Upper lobe of left lung (tissue), 6 donors: Measurements from ENCODE around the gene ACTG1. TPM values are rescaled to one million over a fixed set of nuclear protein-coding genes. Genes with fewer than 3 reads are reported as not detected.

Experiments used
- ATAC-seq, 2 donors: fragments of 200-7000 bp; cut with Tn5 transposase; one replicate each; pipeline ENCODE4 v1.9.1; 2022; ENCODE audit warnings: mild to moderate bottlenecking in 2 of 2, moderate library complexity in 2 of 2; ENCODE audit not compliant: low FRiP score in 2 of 2
- DNase-seq, 2 donors: peaks; one replicate each; pipeline ENCODE4 v3.0.0-alpha.2; 2019 to 2020
- H3K27ac ChIP-seq, 4 donors: fragments of 200-600 bp; sonication (generic); one replicate each; pipeline ENCODE4 v1.5.1; 2016 to 2019
- H3K27me3 ChIP-seq, 4 donors: fragments of 200-600 bp; sonication (generic); one replicate each; pipeline ENCODE4 v1.5.1; 2017 to 2019
- H3K36me3 ChIP-seq, 4 donors: fragments of 200-600 bp; sonication (generic); one replicate each; pipeline ENCODE4 v1.5.1; 2016 to 2019
- H3K4me1 ChIP-seq, 4 donors: fragments of 200-600 bp; sonication (generic); one replicate each; pipeline ENCODE4 v1.5.1; 2018 to 2019
- H3K4me3 ChIP-seq, 4 donors: fragments of 200-600 bp; sonication (generic); one replicate each; pipeline ENCODE4 v1.5.1; 2017 to 2019; ENCODE audit warnings: mild to moderate bottlenecking in 2 of 4, moderate library complexity in 1 of 4
- H3K9me3 ChIP-seq, 4 donors: fragments of 200-600 bp; sonication (generic); one replicate each; pipeline ENCODE4 v1.5.1; 2018 to 2019
- EP300 ChIP-seq, 4 donors: sonication (generic); formaldehyde crosslinking; IDR thresholded peaks; one replicate each; pipeline ENCODE4 v1.5.1; 2017; ENCODE audit warnings: antibody characterized with exemption in 4 of 4, control low read depth in 2 of 4
- POLR2A ChIP-seq, 4 donors: fragments of 450-650 bp; IDR thresholded peaks; one replicate each; pipeline ENCODE4 v1.5.1; 2016 to 2017; ENCODE audit warnings: antibody characterized with exemption in 4 of 4, mild to moderate bottlenecking in 2 of 4
- POLR2AphosphoS5 ChIP-seq, 2 donors: sonication (generic); formaldehyde crosslinking; IDR thresholded peaks; one replicate each; pipeline ENCODE4 v1.5.1; 2017; ENCODE audit warnings: antibody characterized with exemption in 2 of 2
- WGBS, 2 donors: methylation state at CpG; one replicate each; pipeline ENCODE4 v1.1.5; 2017 to 2018; 5-methylcytosine and 5-hydroxymethylcytosine counted together
- total RNA-seq, 6 donors: library from RNA; depleted of rRNA in 4 of 6; stranded (reverse); fragments of >200 nt in 4 of 6; gene quantifications; one replicate each; pipeline versions ENCODE4 v1.1.0 to v1.2.1, GENCODE V29; 2016 to 2021
- TF ChIP-seq, protein P1 (sequence below), 6 experiments: fragments of 450-650 bp in 4 of 6; fragments of 200-600 bp in 2 of 6; sonication (generic) in 2 of 6; IDR thresholded peaks; one replicate each; pipeline ENCODE4 v1.5.1; 2016 to 2019; ENCODE audit warnings: antibody characterized with exemption in 6 of 6
- donor health status: DM: no; HTN: no; CAD: no; lungs with moderate emphysema.
- donor health status: DM: no; HTN: yes; CAD: no; lungs with severe emphysema.

The ACTG1 gene
- total RNA-seq, 6 donors from 2014 or later = 902 to 3,864 (median 2,097) TPM

DNA sequence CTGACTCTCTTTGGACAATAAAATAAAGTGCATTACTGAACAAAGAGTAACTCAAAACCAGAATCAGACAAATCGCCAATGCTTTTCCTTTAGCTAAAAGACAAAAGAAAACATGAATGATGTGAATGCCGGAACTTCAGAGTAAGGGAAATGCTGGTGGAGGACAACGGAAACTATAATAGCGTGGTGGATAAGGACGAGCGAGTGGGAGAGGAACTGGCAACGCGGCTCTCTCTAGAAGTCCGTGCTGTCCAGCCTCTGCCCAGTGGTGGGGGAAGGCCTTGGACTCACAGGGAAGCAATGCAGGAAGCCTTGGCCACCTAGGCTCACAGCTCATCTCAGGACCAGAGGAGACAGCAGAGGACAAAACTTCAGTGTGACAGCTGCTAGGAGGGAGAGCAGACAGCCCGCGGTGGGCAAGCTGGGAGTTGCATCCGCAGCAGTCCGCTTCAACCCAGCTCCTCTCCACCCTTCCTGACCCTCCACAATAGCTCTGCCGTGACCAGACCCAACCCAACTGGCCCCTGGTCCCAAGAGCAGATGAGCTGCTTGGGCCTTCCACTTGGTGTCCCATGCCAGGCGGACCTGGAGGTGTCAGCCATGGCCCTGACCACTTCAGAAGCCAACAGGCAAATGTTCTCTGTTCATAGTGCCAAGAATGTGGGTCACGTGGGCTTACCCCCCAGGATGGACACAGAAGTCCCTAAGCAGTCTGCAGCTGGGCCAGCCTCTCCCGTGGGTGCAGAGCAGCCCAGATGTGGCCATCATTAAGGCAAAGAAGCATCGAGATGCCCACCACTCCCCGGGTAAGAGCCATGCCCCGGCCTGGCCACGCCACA, 44.9 kb upstream of the ACTG1 start:
- H3K9me3 ChIP-seq = no peaks in the 10 kb centered on the region
- DNase-seq (peak in 1 of 2 donors; percentile 61), ATAC-seq (no peak)
- TF ChIP-seq POLR2AphosphoS5 (IDR thresholded peaks at IDR 0.05) (no peak), EP300 (IDR thresholded peaks at IDR 0.05) (no peak), POLR2A (IDR thresholded peaks at IDR 0.05) (no peak)
- TF ChIP-seq, protein P1, sequence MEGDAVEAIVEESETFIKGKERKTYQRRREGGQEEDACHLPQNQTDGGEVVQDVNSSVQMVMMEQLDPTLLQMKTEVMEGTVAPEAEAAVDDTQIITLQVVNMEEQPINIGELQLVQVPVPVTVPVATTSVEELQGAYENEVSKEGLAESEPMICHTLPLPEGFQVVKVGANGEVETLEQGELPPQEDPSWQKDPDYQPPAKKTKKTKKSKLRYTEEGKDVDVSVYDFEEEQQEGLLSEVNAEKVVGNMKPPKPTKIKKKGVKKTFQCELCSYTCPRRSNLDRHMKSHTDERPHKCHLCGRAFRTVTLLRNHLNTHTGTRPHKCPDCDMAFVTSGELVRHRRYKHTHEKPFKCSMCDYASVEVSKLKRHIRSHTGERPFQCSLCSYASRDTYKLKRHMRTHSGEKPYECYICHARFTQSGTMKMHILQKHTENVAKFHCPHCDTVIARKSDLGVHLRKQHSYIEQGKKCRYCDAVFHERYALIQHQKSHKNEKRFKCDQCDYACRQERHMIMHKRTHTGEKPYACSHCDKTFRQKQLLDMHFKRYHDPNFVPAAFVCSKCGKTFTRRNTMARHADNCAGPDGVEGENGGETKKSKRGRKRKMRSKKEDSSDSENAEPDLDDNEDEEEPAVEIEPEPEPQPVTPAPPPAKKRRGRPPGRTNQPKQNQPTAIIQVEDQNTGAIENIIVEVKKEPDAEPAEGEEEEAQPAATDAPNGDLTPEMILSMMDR (IDR thresholded peaks at IDR 0.05) = no peak
- no peak overlapping the region for H3K27ac ChIP-seq
- H3K4me3 ChIP-seq = no peak overlapping the region
- H3K27me3 ChIP-seq = no peaks in the 10 kb centered on the region
- peaks cover 12 to 27% (median 13%) of the 10 kb centered on the region in 4 donors for H3K4me1 ChIP-seq
- peaks cover 8 to 66% (median 46%) of the 10 kb centered on the region in 4 donors for H3K36me3 ChIP-seq
- WGBS, 2 donors = 82 to 91% methylated on average over 13 to 21 of the region's 21 CpGs

DNA sequence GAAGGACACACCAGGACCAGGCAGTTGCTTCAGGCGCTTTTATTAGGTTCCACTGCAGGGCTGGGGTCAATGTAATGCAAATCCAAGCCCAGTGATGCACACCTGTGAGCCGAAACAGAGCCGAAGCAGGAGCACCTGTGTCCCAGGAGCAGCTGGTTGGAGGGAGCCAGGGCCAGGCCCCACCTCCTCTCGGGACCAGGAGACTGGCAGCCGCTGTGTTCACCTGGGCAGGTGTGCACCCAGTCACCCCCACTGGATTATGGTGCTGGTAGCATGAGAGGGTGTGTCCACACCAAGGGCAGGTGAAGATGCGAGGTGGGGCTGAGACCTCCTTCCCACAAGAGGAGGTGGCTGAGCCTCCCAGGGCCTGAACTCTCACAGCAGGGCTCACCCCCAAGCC, 44.3 kb upstream of the ACTG1 start:
- peaks cover 12 to 29% (median 13%) of the 10 kb centered on the region in 4 donors for H3K4me1 ChIP-seq
- DNase-seq (no peak), ATAC-seq (no peak)
- WGBS, 2 donors = 90 to 92% methylated on average over 2 to 6 of the region's 6 CpGs
- H3K27me3 ChIP-seq = no peaks in the 10 kb centered on the region
- TF ChIP-seq EP300 (IDR thresholded peaks at IDR 0.05) = no peak
- no peak for TF ChIP-seq POLR2AphosphoS5 (IDR thresholded peaks at IDR 0.05)
- TF ChIP-seq, protein P1 (IDR thresholded peaks at IDR 0.05) = no peak
- no peak for TF ChIP-seq POLR2A (IDR thresholded peaks at IDR 0.05)
- H3K4me3 ChIP-seq = no peak overlapping the region
- no peaks in the 10 kb centered on the region for H3K9me3 ChIP-seq
- H3K36me3 ChIP-seq = peaks cover 8 to 60% (median 40%) of the 10 kb centered on the region in 4 donors
- H3K27ac ChIP-seq = no peak overlapping the region

DNA sequence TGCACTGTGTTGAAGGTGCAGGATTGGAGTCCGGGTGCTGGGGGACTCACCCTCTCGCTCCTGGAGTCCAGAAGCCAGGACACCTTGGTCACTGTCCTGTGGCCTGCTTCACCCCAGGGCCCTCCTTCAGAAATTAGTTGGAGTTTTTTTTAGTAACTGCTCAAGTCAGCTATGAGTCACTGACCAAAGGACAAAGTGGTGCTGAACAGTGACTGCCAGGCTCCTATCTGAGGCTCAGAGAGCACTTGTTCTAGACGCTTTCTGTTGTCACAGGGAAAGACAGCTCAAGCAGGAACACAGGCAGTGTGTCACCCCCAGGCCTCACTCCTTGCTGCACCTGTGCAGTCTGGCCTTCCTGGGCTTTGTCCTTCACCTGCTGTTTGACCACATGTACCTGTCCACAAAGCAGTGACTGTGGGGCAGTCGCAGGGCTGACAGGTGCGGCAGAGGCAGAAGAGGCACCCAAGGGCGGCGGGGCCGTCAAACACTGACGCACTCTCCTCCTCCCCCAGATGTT, 43.6 kb upstream of the ACTG1 start:
- H3K4me1 ChIP-seq = peaks cover 14 to 35% (median 16%) of the 10 kb centered on the region in 4 donors
- DNase-seq (no peak), ATAC-seq (no peak)
- H3K36me3 ChIP-seq = peaks cover 8 to 53% (median 37%) of the 10 kb centered on the region in 4 donors
- TF ChIP-seq POLR2AphosphoS5 (IDR thresholded peaks at IDR 0.05) (no peak), POLR2A (IDR thresholded peaks at IDR 0.05) (no peak), EP300 (IDR thresholded peaks at IDR 0.05) (no peak)
- TF ChIP-seq, protein P1 (IDR thresholded peaks at IDR 0.05) = no peak
- no peak overlapping the region for H3K27ac ChIP-seq
- H3K9me3 ChIP-seq = no peaks in the 10 kb centered on the region
- H3K27me3 ChIP-seq = no peaks in the 10 kb centered on the region
- WGBS, 2 donors = 95 to 96% methylated on average over 9 of the region's 9 CpGs
- H3K4me3 ChIP-seq = no peak overlapping the region

DNA sequence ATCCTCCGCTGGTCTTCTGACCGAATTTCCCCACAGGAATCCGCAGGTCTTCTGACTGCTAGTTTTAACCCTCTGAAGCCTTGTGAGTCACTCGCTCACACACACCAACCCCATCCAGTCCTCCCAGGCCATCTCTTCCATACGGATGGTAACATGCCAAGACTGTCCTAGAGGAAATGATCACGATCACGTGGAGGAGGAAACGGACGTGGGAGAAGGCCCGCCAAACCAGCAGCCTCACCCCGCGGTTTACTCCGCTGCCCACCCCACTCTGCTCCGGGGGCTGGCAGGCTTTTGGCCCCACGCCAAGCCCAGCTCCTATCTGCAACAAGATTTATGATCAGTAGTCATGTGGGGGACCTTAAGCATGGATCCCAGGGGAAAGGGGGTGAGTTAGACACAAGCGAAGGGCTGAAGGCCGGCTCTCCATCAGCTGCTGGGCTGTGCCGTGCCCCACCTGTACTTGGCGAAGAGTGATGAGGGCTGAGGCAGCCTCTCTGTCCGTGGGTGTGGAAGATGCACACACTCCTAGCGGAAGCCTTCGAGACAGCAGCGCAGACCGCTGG, 41.1 kb upstream of the ACTG1 start:
- peak in 1 of 2 donors; percentile 19 for ATAC-seq
- H3K4me1 ChIP-seq = peaks cover 19 to 53% (median 22%) of the 10 kb centered on the region in 4 donors
- peak; percentile 36 to 67 for DNase-seq
- TF ChIP-seq EP300 (IDR thresholded peaks at IDR 0.05) (no peak), POLR2AphosphoS5 (IDR thresholded peaks at IDR 0.05) (no peak), POLR2A (IDR thresholded peaks at IDR 0.05) (no peak)
- TF ChIP-seq, protein P1 (IDR thresholded peaks at IDR 0.05) = no peak
- H3K36me3 ChIP-seq = peaks cover 3 to 45% (median 31%) of the 10 kb centered on the region in 4 donors
- 16 to 25% methylated on average over 19 to 24 of the region's 24 CpGs for WGBS, 2 donors
- peak overlapping the region in 3 of 4 donors; percentile 86 to 98 (median 87) for H3K4me3 ChIP-seq
- H3K9me3 ChIP-seq = no peaks in the 10 kb centered on the region
- H3K27ac ChIP-seq = peak overlapping the region; percentile 79 to 91 (median 87)
- H3K27me3 ChIP-seq = no peaks in the 10 kb centered on the region
